Activated CD4-positive, CD25-positive, alpha-beta regulatory T cell treated with anti-CD3 and anti-CD28 coated beads, Interleukin-2, amount 50 U/mL, for 16 hours (primary cell): ENCODE measurements around the gene DNM2.

Experiments
- DNase-seq: peaks from one replicate; pipeline ENCODE4 v3.0.0-alpha.2; 2020; ENCODE audit warnings: low read depth, low spot score

Gene DNM2

DNA sequence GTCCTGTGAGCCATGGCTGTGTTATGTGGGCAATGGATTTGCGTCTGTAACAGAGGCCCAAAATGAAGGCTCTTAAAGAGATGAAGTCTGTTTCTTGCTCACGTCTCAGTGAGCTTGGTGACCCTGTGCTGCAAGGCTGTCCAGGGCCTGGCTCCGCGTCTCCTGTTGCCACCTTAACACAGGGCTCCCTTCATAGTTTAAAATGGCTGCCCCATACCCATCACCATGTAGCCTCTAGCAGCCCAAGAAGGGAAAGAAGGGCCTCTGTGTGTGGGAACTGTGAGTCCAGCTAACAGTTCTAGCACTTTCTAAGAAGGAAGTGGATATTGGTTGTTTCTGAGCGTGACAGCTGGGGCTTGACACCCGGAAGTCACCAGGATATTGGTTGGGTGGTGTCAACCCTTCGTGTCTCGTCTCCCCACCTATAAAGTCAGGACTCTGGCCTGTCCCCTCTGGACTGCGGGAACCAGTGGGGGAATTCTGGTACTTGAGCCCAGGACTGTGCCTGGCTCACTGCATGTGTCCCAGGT is 97.2 kb downstream of the DNM2 start:
- DNase-seq = no peak

- no peak for DNase-seq
Measured at GRCh38 chr19:10815969-10816644, 98.2 kb downstream of the DNM2 start.

DNA sequence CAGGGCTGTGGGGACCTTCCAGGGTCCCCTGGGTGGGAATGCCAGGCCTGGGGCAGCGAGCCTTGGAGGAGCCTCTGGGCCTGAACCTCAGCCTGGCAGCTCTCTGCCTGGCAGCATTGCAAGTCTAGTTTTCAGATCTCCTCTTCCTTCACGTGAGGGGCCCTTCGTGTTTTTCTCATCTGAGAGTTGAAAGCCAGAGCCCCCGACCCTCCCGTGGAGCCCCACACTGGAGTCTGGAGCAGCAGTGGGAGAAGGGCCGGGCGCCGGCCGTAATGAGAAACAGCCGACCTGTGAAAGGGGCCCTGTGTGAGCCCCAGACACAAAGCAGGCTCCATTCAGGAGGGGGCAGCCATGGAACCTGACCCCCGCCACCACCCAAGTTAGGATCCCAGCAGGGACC is 98.8 kb downstream of the DNM2 start:
- DNase-seq = no peak

- no peak for DNase-seq
Measured at GRCh38 chr19:10817291-10818038, 99.6 kb downstream of the DNM2 start.

DNA sequence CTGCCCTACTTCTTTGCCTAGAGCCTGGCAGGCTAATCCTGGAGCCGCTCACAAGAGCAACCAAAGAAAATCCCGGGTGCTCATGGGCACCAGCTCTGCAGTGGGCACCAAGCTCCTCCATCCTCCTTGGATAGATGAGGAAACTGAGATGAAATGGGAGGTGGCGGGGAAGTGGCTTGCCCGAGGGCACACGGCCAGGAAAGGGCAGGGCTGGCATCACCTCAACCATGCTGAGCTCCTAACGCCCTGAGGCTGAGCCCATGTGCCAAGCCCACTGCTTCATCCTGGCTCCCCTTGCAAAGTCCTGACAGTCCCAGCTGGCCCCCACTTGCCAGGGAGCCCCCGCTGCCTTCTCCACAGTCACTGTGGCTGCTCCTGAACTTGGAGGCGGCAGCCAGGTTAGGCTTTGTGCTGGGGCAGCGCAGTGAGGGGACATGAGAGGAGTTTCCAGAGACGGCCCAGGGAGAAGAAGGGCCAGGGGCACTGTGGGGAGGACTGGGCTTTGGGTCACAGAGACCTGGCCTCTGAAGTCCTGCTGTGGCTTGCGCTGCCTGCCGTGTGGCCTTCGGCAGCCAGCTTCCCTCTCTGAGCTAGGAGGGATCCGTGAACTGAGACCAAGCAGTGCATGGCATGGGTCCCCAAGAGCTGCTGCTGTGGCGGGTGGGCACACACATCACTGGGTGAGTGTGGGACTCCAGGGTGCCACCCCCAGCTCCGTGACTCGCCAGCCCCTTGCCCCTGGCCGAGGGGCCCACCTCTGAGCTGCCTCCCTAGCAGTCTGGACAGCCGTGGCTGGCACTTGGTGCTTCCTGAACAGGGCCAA is 100.6 kb downstream of the DNM2 start:
- DNase-seq = no peak

- DNase-seq = no peak
Measured at GRCh38 chr19:10819124-10820060, 101.5 kb downstream of the DNM2 start.

GRCh38 chr19:10820173-10820572 is 102.3 kb downstream of the DNM2 start:
- DNase-seq = no peak

GRCh38 chr19:10823690-10824089 is 105.8 kb downstream of the DNM2 start:
- DNase-seq = no peak

DNA sequence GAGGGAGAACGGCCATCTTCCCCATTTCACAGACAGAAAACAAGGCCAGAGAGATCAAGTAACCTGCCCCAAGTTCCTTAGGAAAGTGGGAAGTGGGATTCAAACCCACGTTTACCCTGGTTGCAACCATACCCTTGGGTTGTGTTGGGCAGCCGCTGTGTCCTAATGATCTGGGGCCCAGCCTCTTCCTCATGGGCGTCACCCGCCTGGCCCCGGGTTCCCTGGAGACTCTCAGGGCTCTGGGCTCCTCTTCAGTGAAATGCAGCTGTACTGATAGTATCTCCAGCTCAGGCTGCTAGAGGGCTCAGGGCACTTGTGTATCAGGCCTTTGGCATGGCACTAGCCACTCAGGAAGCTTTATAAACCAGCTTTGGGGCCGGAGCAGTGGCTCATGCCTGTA is 108.4 kb downstream of the DNM2 start:
- no peak for DNase-seq

DNA sequence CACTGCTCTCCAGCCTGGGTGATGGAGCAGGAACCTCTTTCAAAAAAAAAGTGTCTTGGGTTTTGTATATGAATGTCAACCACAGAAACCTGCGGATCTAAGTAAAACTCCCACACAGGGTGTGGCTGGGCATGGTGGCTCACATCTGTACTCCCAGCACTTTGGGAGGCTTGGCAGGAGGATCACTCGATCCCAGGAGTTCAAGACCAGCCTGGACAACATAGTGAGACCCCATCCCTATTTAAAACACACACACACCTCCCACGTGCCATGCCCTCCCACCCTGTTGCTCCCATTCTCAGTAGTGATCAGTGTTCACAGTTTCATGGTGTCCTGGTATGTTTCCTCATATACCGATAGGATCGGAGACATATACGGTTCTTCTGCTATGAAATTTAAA is 109.0 kb downstream of the DNM2 start:
- no peak for DNase-seq

- no peak for DNase-seq
Measured at GRCh38 chr19:10828981-10829821, 111.3 kb downstream of the DNM2 start.

GRCh38 chr19:10829967-10830366 is 112.1 kb downstream of the DNM2 start:
- DNase-seq = no peak

- DNase-seq = no peak
Measured at GRCh38 chr19:10830370-10830769, 112.5 kb downstream of the DNM2 start.

GRCh38 chr19:10830931-10831779 is 113.3 kb downstream of the DNM2 start:
- DNase-seq = no peak

DNA sequence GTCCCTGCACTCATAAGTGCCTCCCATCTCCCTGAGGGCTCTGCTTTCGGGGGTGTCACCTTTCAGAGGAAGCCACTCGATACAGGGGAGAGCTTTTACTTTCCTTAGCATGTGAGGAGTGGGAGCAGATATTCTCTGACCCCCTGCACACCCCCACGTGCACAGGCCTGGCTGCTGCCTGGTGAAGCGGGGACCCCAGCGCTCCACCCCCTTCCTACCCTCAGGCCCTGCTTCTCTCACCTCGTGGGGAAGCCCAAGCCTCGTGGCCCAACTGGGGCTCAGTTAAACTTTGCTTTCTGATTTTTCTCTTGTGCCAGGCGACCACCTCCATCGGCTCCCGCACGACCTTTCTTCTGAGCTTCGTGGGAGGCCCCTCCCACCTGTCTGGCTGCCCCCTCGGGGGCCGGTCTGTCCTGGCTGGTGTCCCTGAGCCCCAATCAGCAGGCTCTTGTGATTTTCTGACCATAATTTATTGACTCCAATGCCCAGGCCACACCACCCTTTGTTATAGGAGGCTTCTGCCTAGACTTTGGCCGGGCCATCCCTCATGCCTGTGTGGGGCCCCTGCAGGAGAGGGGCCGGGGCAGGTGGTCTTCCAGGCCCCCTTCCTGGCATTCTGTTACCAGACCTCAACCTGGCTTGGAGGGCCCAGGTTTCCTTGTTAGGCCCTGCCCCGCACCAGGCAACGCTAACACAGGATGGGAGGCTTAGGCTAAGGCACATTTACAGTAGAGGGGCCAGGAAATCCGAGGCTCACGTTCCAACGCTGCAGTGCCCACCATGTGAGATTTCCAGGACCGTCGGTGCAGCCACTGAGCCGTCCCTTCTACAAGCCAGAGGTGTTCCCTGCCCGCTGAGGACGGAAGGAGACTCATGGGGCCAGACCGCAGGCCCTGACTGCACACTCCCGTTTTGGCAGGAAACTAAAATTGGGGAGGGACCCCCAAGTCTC is 114.4 kb downstream of the DNM2 start:
- DNase-seq = no peak

- DNase-seq = no peak
Measured at GRCh38 chr19:10832939-10833296, 115.0 kb downstream of the DNM2 start.

- DNase-seq = no peak
Measured at GRCh38 chr19:10835089-10835753, 117.3 kb downstream of the DNM2 start.
